ENCODE measurements around the gene TMA7. TPM values are rescaled to one million over a fixed set of nuclear protein-coding genes. Genes with fewer than 3 reads are reported as not detected.

Gene TMA7
- total RNA-seq, 1 donor, result 271 TPM

GRCh38 chr3:48414376-48415250, 25.4 kb upstream of the TMA7 start:
- Histone ChIP-seq H3K27me3 (ENCODE audit: insufficient read depth, low read length) (no peaks in the 10 kb centered on the region), H3K4me1 (ENCODE audit: insufficient read depth, low read length) (no peaks in the 10 kb centered on the region), H3K9me3 (ENCODE audit: low read depth, low read length) (no peaks in the 10 kb centered on the region), H3K4me3 (ENCODE audit: low read length) (no peak overlapping the region)

GRCh38 chr3:48415251-48415953, 24.7 kb upstream of the TMA7 start:
- Histone ChIP-seq H3K27me3 (ENCODE audit: insufficient read depth, low read length) (no peaks in the 10 kb centered on the region), H3K4me1 (ENCODE audit: insufficient read depth, low read length) (no peaks in the 10 kb centered on the region)

GRCh38 chr3:48416091-48416505, 24.0 kb upstream of the TMA7 start:
- Histone ChIP-seq H3K9me3 (ENCODE audit: low read depth, low read length) (no peaks in the 10 kb centered on the region), H3K4me3 (ENCODE audit: low read length) (no peak overlapping the region), H3K27me3 (ENCODE audit: insufficient read depth, low read length) (no peaks in the 10 kb centered on the region), H3K4me1 (ENCODE audit: insufficient read depth, low read length) (no peaks in the 10 kb centered on the region)

More at GRCh38 chr3:48415251-48415953, 24.7 kb upstream of the TMA7 start:
- Histone ChIP-seq H3K9me3 (ENCODE audit: low read depth, low read length) (no peaks in the 10 kb centered on the region), H3K4me3 (ENCODE audit: low read length) (no peak overlapping the region)

DNA sequence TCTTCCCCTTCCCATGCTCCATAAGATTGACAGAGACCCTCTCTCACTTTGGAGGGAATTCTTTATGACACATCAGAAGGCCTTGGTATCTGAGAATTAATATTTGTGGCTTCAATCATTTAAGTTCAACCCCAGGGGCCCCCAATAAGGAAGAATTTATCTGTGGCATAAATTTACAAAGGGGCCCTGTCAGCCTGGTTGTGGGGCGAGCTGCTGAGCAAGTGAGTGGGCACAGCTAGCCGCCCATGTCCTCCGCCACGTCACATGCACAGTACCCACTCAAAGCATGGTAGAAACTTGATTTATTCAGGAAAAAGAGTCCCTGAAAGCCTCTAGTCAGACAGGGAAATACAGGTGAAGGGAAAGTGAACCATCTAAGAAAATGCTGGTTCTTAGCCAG, 23.5 kb upstream of the TMA7 start:
- H3K27me3 ChIP-seq (ENCODE audit: insufficient read depth, low read length), result no peaks in the 10 kb centered on the region
- no peaks in the 10 kb centered on the region for H3K9me3 ChIP-seq (ENCODE audit: low read depth, low read length)
- no peak overlapping the region for H3K4me3 ChIP-seq (ENCODE audit: low read length)
- no peaks in the 10 kb centered on the region for H3K4me1 ChIP-seq (ENCODE audit: insufficient read depth, low read length)

GRCh38 chr3:48417529-48418108, 22.4 kb upstream of the TMA7 start:
- Histone ChIP-seq H3K4me3 (ENCODE audit: low read length) (no peak overlapping the region), H3K27me3 (ENCODE audit: insufficient read depth, low read length) (no peaks in the 10 kb centered on the region), H3K4me1 (ENCODE audit: insufficient read depth, low read length) (no peaks in the 10 kb centered on the region), H3K9me3 (ENCODE audit: low read depth, low read length) (no peaks in the 10 kb centered on the region)

DNA sequence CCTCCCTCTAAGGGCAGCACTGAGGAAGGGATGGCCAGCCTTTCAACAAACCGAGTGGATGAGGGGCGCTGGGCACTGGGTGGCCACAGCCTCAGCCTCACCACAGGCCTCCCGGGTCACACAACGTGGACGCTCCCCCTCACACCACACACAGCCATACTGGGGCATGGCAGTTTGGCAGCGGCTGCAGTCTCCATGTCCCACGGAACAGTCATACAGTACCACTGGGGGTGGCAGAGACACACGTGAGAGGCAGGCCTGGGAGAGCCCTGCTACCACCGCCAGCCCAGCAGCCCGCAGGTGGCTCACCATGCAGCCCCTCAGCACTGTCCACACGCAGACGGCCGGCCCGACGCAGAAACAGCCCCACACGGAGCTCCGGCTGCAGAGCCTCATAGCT, 21.9 kb upstream of the TMA7 start:
- Histone ChIP-seq H3K9me3 (ENCODE audit: low read depth, low read length) (no peaks in the 10 kb centered on the region), H3K4me1 (ENCODE audit: insufficient read depth, low read length) (no peaks in the 10 kb centered on the region), H3K4me3 (ENCODE audit: low read length) (no peak overlapping the region), H3K27me3 (ENCODE audit: insufficient read depth, low read length) (no peaks in the 10 kb centered on the region)

DNA sequence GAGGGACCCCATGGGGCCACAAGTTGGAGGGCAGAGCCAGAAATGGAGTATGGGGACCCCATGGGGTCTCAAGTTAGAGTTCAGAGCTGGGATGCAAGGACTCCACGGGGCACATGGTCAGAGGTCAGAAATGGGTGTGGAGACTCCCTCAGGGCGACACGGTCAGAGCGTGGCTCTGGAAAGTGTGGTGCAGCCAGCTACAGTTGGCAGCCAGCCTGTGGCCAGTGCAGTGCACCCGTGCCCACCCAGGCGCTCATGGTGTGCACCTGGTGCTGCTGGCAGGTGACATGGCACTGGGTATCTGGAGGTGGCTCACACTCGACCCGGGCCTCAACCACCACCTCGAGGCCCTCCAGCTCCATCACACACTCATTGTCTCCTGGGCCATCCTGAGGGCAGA, 21.4 kb upstream of the TMA7 start:
- Histone ChIP-seq H3K4me1 (ENCODE audit: insufficient read depth, low read length) (no peaks in the 10 kb centered on the region), H3K4me3 (ENCODE audit: low read length) (no peak overlapping the region), H3K27me3 (ENCODE audit: insufficient read depth, low read length) (no peaks in the 10 kb centered on the region), H3K9me3 (ENCODE audit: low read depth, low read length) (no peaks in the 10 kb centered on the region)

DNA sequence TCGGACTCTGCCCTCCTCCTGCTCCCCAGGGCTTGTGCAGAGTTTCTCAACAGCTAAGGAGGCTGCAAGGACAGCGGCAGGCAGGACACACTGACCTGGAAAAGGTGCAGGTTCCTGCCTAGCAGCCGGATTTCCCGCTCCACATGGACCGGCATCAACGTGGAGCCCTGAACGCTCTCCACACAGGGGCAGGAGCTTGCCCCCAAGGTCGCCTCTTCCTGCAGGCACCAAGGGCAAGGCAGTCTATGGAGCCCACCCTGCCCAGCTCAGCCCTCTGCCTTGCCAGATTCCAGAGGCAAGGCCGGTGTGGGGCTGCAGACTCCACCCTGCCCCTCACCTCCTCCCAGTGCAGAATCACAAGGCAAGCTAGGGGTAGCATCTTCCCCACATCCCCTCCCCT, 20.9 kb upstream of the TMA7 start:
- H3K27me3 ChIP-seq (ENCODE audit: insufficient read depth, low read length), result no peaks in the 10 kb centered on the region

GRCh38 chr3:48419597-48419996, 20.5 kb upstream of the TMA7 start:
- no peak overlapping the region for H3K4me3 ChIP-seq (ENCODE audit: low read length)
- H3K27me3 ChIP-seq (ENCODE audit: insufficient read depth, low read length), result no peaks in the 10 kb centered on the region
- no peaks in the 10 kb centered on the region for H3K9me3 ChIP-seq (ENCODE audit: low read depth, low read length)
- H3K4me1 ChIP-seq (ENCODE audit: insufficient read depth, low read length), result no peaks in the 10 kb centered on the region

More for the DNA sequence above, 20.9 kb upstream of the TMA7 start:
- Histone ChIP-seq H3K4me3 (ENCODE audit: low read length) (no peak overlapping the region), H3K4me1 (ENCODE audit: insufficient read depth, low read length) (no peaks in the 10 kb centered on the region), H3K9me3 (ENCODE audit: low read depth, low read length) (no peaks in the 10 kb centered on the region)

- H3K27me3 ChIP-seq (ENCODE audit: insufficient read depth, low read length), result no peaks in the 10 kb centered on the region
- H3K9me3 ChIP-seq (ENCODE audit: low read depth, low read length), result no peaks in the 10 kb centered on the region
- no peak overlapping the region for H3K4me3 ChIP-seq (ENCODE audit: low read length)
- H3K4me1 ChIP-seq (ENCODE audit: insufficient read depth, low read length), result no peaks in the 10 kb centered on the region
Measured at GRCh38 chr3:48420561-48420960, 19.5 kb upstream of the TMA7 start.

- no peaks in the 10 kb centered on the region for H3K4me1 ChIP-seq (ENCODE audit: insufficient read depth, low read length)
- no peaks in the 10 kb centered on the region for H3K27me3 ChIP-seq (ENCODE audit: insufficient read depth, low read length)
- H3K4me3 ChIP-seq (ENCODE audit: low read length), result no peak overlapping the region
- H3K9me3 ChIP-seq (ENCODE audit: low read depth, low read length), result no peaks in the 10 kb centered on the region
Measured at GRCh38 chr3:48422272-48422671, 17.8 kb upstream of the TMA7 start.

DNA sequence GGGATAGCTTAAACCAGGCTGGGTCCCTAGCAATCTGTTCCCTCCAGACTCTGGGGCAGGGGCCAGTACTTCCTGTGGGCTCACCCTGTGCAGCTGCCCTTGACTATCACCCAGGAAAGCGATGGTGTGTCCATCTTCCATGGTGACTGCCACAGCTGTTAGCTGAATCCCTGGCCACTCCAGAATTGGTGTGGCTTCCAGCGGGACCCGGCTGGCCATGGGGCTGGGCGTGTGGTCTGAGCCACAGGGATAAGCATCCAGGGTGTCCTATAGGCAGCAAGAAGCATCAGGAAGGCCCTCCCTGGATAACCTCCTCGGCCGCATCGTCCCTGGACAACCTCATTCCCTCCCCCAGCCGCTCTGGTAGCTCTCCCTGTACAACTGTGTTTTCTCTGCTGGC, 17.4 kb upstream of the TMA7 start:
- H3K4me3 ChIP-seq (ENCODE audit: low read length), result no peak overlapping the region
- no peaks in the 10 kb centered on the region for H3K27me3 ChIP-seq (ENCODE audit: insufficient read depth, low read length)
- H3K9me3 ChIP-seq (ENCODE audit: low read depth, low read length), result no peaks in the 10 kb centered on the region
- H3K4me1 ChIP-seq (ENCODE audit: insufficient read depth, low read length), result no peaks in the 10 kb centered on the region

DNA sequence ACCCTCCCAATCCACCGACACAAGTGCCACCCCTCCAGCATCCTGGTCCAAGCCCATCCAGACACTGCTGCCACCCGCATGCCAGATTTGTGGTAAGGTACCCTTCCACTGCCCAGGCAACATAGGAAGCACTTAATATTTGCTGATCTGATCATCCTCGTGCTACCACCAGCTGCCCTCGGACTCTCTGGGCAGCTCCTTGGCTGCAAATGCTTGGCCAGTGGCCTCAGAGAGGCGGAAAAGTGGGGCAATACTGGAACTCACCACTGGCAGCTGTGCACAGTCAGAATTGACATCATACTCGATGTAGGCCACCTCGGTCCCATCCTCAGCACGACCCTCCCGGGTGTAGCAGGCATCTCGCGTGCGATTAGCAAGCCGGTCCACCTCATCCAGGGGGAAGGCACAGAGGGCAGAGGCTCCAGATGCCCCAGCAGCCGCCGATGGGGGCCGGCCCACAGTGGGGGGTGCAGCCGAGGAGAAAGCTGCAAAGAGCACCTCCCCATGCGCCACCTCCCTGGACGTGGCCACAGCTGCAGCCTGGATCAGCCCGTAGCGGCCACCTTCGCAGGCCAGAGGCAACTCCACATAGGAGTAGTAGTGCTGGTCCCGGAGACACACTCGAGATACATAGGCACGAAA, 16.7 kb upstream of the TMA7 start:
- Histone ChIP-seq H3K9me3 (ENCODE audit: low read depth, low read length) (no peaks in the 10 kb centered on the region), H3K27me3 (ENCODE audit: insufficient read depth, low read length) (no peaks in the 10 kb centered on the region), H3K4me3 (ENCODE audit: low read length) (no peak overlapping the region), H3K4me1 (ENCODE audit: insufficient read depth, low read length) (no peaks in the 10 kb centered on the region)

DNA sequence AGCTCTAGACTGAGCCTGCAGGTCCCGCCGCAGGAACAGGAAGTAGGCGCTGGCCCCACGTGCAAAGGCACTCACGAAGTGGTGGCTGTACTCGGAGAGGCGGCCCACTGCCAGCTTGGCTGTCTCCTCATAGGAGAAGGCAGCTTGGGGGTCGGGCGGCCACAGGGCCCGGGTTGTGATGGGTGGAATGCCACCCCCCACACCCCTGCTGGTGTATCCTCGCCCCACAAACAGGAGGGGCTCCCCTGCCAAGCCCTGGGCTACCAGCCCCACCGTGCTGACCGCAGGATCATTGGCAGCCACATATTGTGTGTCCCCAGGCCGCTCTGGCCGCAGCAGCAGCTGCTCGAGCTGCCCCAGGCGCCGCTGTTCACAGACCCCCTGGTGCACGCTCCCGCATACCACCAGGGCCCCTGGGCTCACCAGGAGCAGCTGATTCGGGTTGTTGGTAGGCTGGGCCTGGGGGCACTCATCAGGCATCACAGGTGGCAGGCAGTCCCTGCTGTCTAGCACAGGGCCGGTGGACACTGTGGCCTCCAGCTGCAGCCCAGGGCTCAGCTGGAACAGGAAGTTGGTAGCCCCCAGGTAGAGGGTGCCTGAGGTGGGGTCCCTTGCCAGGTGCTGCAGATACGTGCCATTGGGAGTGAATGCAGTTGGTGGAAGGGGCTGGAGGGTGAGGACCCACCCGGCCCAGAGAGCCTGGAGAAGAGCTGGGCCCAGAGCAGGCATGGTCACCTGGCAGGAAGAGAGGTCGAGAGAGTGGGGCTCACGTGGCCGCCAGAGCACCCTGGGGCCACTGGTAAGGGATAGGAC, 16.0 kb upstream of the TMA7 start:
- no peaks in the 10 kb centered on the region for H3K27me3 ChIP-seq (ENCODE audit: insufficient read depth, low read length)
- H3K9me3 ChIP-seq (ENCODE audit: low read depth, low read length), result no peaks in the 10 kb centered on the region

More for the DNA sequence above, 16.0 kb upstream of the TMA7 start:
- Histone ChIP-seq H3K4me3 (ENCODE audit: low read length) (no peak overlapping the region), H3K4me1 (ENCODE audit: insufficient read depth, low read length) (no peaks in the 10 kb centered on the region)
